ENCODE results near the gene BAHCC1. TPM values are rescaled to one million over a fixed set of nuclear protein-coding genes. Genes with fewer than 3 reads are reported as not detected.

BAHCC1 gene
- total RNA-seq, 2 donors from 2014 or later = 0.22 to 0.29 TPM

GRCh38 chr17:81376946-81377714 is 18.1 kb upstream of the BAHCC1 start:
- Mint-ChIP-seq H3K27me3 (peaks cover 18% of the 10 kb centered on the region), H3K4me1 (no peaks in the 10 kb centered on the region), H3K27ac (no peak overlapping the region), H3K36me3 (ENCODE audit: low read depth) (no peaks in the 10 kb centered on the region), H3K4me3 (no peak overlapping the region)
- ATAC-seq = no peak
- DNase-seq = no peak
- no peaks in the 10 kb centered on the region for H3K9me3 ChIP-seq (ENCODE audit: control insufficient read depth, low read length, poor library complexity, severe bottlenecking)

GRCh38 chr17:81378941-81379511 is 16.2 kb upstream of the BAHCC1 start:
- DNase-seq = no peak
- Mint-ChIP-seq H3K27me3 (peaks cover 14% of the 10 kb centered on the region), H3K27ac (no peak overlapping the region), H3K4me3 (no peak overlapping the region), H3K4me1 (no peaks in the 10 kb centered on the region), H3K36me3 (ENCODE audit: low read depth) (no peaks in the 10 kb centered on the region)
- ATAC-seq = no peak
- H3K9me3 ChIP-seq (ENCODE audit: control insufficient read depth, low read length, poor library complexity, severe bottlenecking) = no peaks in the 10 kb centered on the region

- Mint-ChIP-seq H3K27me3 (peaks cover 17% of the 10 kb centered on the region), H3K36me3 (ENCODE audit: low read depth) (no peaks in the 10 kb centered on the region), H3K4me1 (no peaks in the 10 kb centered on the region), H3K27ac (no peak overlapping the region), H3K4me3 (no peak overlapping the region)
- ATAC-seq = no peak
- no peak for DNase-seq
- no peaks in the 10 kb centered on the region for H3K9me3 ChIP-seq (ENCODE audit: control insufficient read depth, low read length, poor library complexity, severe bottlenecking)
Measured at GRCh38 chr17:81379523-81379942, 15.7 kb upstream of the BAHCC1 start.

- no peak for ATAC-seq
- no peaks in the 10 kb centered on the region for H3K9me3 ChIP-seq (ENCODE audit: control insufficient read depth, low read length, poor library complexity, severe bottlenecking)
- Mint-ChIP-seq H3K36me3 (ENCODE audit: low read depth) (no peaks in the 10 kb centered on the region), H3K4me3 (no peak overlapping the region), H3K27me3 (peaks cover 23% of the 10 kb centered on the region), H3K4me1 (no peaks in the 10 kb centered on the region), H3K27ac (no peak overlapping the region)
- DNase-seq = no peak
Measured at GRCh38 chr17:81380131-81380530, 15.1 kb upstream of the BAHCC1 start.

GRCh38 chr17:81380666-81381518 is 14.4 kb upstream of the BAHCC1 start:
- no peak for ATAC-seq
- DNase-seq = no peak
- Mint-ChIP-seq H3K27me3 (peaks cover 31% of the 10 kb centered on the region), H3K36me3 (ENCODE audit: low read depth) (no peaks in the 10 kb centered on the region), H3K4me3 (no peak overlapping the region), H3K27ac (peak overlapping the region; percentile 49), H3K4me1 (no peaks in the 10 kb centered on the region)
- H3K9me3 ChIP-seq (ENCODE audit: control insufficient read depth, low read length, poor library complexity, severe bottlenecking) = no peaks in the 10 kb centered on the region

- peaks cover 33% of the 10 kb centered on the region for H3K27me3 Mint-ChIP-seq
- H3K27ac Mint-ChIP-seq = no peak overlapping the region
- H3K4me1 Mint-ChIP-seq = no peaks in the 10 kb centered on the region
- ATAC-seq (no peak), DNase-seq (no peak)
- no peaks in the 10 kb centered on the region for H3K36me3 Mint-ChIP-seq (ENCODE audit: low read depth)
- H3K9me3 ChIP-seq (ENCODE audit: control insufficient read depth, low read length, poor library complexity, severe bottlenecking) = no peaks in the 10 kb centered on the region
- H3K4me3 Mint-ChIP-seq = peak overlapping the region; percentile 19
Measured at GRCh38 chr17:81381632-81382577, 13.4 kb upstream of the BAHCC1 start.

GRCh38 chr17:81382851-81383250 is 12.4 kb upstream of the BAHCC1 start:
- H3K36me3 Mint-ChIP-seq (ENCODE audit: low read depth) = no peaks in the 10 kb centered on the region
- H3K4me3 Mint-ChIP-seq = no peak overlapping the region
- no peak for ATAC-seq

GRCh38 chr17:81383504-81384421 is 11.5 kb upstream of the BAHCC1 start:
- H3K9me3 ChIP-seq (ENCODE audit: control insufficient read depth, low read length, poor library complexity, severe bottlenecking) = no peaks in the 10 kb centered on the region
- Mint-ChIP-seq H3K27ac (no peak overlapping the region), H3K4me1 (no peaks in the 10 kb centered on the region), H3K27me3 (peaks cover 37% of the 10 kb centered on the region), H3K36me3 (ENCODE audit: low read depth) (no peaks in the 10 kb centered on the region), H3K4me3 (no peak overlapping the region)
- DNase-seq (no peak), ATAC-seq (no peak)

More at GRCh38 chr17:81382851-81383250, 12.4 kb upstream of the BAHCC1 start:
- DNase-seq = no peak
- H3K27ac Mint-ChIP-seq = no peak overlapping the region
- H3K9me3 ChIP-seq (ENCODE audit: control insufficient read depth, low read length, poor library complexity, severe bottlenecking) = no peaks in the 10 kb centered on the region
- no peaks in the 10 kb centered on the region for H3K4me1 Mint-ChIP-seq
- H3K27me3 Mint-ChIP-seq = peaks cover 33% of the 10 kb centered on the region

- DNase-seq (no peak), ATAC-seq (no peak)
- Mint-ChIP-seq H3K27ac (no peak overlapping the region), H3K36me3 (ENCODE audit: low read depth) (no peaks in the 10 kb centered on the region), H3K27me3 (peaks cover 43% of the 10 kb centered on the region), H3K4me1 (no peaks in the 10 kb centered on the region), H3K4me3 (no peak overlapping the region)
- H3K9me3 ChIP-seq (ENCODE audit: control insufficient read depth, low read length, poor library complexity, severe bottlenecking) = no peaks in the 10 kb centered on the region
Measured at GRCh38 chr17:81384929-81385319, 10.3 kb upstream of the BAHCC1 start.

GRCh38 chr17:81385320-81386111 is 9.7 kb upstream of the BAHCC1 start:
- no peaks in the 10 kb centered on the region for H3K9me3 ChIP-seq (ENCODE audit: control insufficient read depth, low read length, poor library complexity, severe bottlenecking)
- ATAC-seq (no peak), DNase-seq (no peak)
- no peaks in the 10 kb centered on the region for H3K36me3 Mint-ChIP-seq (ENCODE audit: low read depth)
- H3K4me3 Mint-ChIP-seq = peak overlapping the region; percentile 47
- H3K27me3 Mint-ChIP-seq = peaks cover 43% of the 10 kb centered on the region
- H3K4me1 Mint-ChIP-seq = no peaks in the 10 kb centered on the region
- H3K27ac Mint-ChIP-seq = no peak overlapping the region

GRCh38 chr17:81386141-81386645 is 9.1 kb upstream of the BAHCC1 start:
- Mint-ChIP-seq H3K27ac (no peak overlapping the region), H3K27me3 (peaks cover 44% of the 10 kb centered on the region), H3K36me3 (ENCODE audit: low read depth) (no peaks in the 10 kb centered on the region), H3K4me1 (no peaks in the 10 kb centered on the region), H3K4me3 (peak overlapping the region; percentile 47)
- H3K9me3 ChIP-seq (ENCODE audit: control insufficient read depth, low read length, poor library complexity, severe bottlenecking) = no peaks in the 10 kb centered on the region
- ATAC-seq (no peak), DNase-seq (no peak)

All from T-helper 17 cell (primary cell).